GM21360 (cell line): ENCODE measurements around the gene GGCT.
A peak's percentile ranks its signal among the peaks of the same experiment; 100 is the strongest.
"Not testable (repeated sequence)": the region's sequence is repeated elsewhere in the genome, so short reads cannot be mapped to it uniquely, and the experiment has no call there.

ENCODE experiments used
- ATAC-seq: cut with Tn5 transposase; IDR thresholded peaks from one replicate; pipeline ENCODE4 v1.9.1; 2021; ENCODE audit warnings: mild to moderate bottlenecking, moderate library complexity; ENCODE audit not compliant: unreplicated experiment

Gene GGCT, protein sequence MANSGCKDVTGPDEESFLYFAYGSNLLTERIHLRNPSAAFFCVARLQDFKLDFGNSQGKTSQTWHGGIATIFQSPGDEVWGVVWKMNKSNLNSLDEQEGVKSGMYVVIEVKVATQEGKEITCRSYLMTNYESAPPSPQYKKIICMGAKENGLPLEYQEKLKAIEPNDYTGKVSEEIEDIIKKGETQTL

DNA sequence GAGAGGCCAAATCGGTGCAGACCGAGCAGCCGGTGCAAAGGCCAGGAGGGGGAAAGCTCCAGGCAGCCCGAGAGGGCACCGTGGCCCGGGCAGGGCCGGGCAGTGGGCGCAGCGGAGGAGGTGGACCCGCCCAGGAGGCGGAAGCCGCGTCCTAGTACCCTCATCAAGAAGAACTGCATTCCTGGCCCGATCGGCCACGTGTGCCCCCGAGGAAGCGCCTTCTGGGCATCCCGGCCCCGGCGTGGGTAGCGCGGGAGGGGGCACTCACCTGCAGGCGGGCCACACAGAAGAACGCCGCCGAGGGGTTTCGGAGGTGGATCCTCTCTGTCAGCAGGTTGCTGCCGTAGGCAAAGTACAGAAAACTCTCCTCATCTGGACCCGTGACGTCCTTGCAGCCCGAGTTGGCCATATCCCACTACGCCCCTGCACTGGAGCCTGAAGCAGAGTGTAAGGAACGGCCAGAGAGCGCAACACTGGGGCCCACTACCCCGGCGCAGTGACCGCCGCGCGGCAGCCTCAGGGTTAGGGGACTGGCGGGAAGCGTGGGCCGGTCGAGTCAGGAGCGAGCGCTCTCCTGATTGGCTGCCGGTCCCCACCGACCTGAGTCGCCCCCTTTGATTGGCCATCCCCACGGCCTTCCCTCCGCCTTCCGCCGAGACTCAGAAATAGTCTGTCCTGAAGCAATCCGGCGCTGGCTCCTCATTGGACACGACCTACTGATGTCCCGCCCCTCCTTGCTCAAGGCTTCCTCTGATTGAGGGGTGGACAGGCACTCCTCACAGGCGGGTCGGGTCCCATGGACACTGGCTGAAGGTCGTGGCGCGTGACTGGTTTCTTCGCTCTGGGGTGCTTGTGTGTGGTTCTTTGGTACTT lies at the start of gene GGCT:
TSS of gene GGCT (minus strand) at position 529 of the 873 bp plus-strand sequence. CDS start at position 409, 120 bp downstream.
- peak; percentile 97 for ATAC-seq

DNA sequence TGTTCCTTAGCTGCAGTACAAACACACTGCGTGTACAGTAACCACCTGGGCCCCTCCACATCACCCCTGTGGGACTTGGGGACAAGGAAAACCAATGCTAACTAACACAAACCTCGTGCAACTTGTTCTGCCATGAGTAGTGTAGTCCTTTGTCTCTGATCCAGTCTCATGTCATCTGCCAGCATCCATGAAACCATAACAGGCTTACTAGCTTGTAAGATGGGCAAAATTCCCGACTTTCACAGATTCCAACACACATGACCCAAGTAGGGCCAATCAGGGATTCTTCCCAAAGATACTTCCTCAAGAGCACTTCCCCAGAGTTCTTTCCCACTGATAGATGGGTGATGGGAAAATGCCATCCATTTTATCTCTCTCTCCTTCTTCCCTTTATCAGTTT lies 48.9 kb upstream of the GGCT start:
- ATAC-seq = no peak

DNA sequence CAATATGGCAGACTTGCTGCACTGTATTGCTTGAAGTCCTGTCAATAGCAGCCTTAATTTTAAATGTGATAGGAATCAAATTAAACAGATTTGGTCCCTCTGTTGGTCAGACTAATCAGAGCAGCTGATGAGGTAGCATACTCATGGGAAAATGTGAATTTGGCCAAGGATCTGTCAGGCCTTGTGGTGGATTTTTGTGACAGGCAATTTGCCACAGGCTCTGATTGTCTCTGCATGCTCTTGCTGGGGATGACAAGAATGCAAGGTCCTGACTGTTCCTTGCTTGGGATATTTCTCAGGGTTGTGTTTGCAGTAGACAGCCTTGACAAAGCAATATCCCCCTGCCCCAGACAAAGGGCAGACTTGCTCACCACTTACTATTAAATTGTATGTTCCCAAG lies 48.5 kb upstream of the GGCT start:
- no peak for ATAC-seq

DNA sequence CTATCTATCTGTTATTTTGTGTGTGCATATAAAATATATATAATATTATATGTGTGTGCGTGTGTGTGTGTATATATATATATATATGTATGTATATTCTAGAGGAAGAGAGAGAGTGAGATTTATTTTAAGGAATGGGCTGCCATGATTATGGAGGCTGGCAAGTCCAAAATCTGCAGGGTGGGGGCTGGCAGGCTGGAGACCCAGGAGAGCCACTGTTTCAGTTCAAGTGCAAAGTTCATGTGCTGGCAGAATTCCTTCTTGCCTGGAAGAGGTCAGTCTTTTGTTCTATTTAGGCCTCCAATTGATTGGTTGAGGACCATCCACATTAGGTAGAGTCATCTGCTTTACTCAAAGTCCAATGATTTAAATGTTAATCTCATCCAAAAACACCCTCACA lies 47.7 kb upstream of the GGCT start:
- ATAC-seq = no peak

DNA sequence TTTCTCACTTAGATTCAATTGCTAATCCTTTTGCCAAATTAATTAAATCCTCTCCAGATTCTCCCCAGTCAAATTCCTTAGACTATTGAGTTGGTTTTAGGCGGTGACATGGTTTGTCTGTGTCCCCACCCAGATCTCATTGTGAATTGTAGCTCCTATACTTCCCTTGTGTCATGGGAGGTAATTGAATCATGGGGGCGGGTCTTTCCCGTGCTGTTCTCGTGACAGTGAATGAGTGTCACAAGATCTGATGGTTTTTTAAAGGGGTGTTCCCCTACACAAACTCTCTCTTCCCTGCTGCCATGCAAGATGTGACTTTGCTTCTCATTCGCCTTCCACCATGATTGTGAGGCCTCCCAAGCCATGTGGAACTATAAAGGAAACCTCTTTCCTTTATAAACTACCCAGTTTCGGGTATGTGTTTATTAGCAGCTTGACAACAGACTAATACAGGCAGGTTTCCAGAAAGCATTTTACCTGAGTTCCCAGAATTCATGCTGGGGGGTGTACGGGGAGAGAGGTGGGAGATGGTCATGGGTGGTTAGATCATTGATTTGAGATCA lies 45.4 kb upstream of the GGCT start:
- no peak for ATAC-seq

DNA sequence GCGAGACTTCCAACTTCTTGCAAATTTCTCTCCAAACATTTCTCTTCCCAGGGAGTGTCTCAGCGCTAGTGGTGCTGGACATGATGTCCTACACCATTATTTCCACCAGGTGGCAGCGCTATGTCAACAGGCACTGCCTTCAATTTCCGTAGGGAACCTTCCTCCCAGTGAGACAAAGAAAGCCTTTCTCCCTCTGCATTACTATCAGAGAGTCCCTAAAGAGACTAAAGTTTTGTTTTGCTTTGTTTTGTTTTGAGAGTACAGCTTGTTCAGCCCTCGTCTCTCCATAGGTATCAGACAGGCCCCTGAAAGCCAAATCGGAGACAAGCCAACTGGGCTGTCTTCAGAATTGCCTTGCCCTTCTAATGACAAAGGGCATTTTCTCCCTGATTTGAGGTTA lies 44.2 kb upstream of the GGCT start:
- ATAC-seq = peak; percentile 70

DNA sequence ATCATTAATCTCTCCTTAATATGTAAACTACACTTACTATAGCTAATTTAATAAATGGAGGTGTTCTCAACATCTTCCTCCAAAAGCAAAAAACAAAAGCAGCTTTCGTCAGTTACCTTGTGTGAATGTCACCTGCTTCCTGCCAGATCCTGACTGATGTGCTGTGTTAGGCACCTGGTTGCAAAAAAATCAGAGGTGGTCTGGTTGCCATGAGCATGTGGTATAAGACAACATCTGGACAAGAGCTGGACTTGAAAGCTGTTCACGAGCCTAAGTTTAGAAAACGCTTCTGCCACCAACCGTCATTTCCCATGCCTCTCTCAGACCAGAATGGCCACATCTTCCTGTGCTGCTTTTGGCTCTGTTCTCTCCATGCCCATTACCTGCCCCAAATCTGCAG lies 42.0 kb upstream of the GGCT start:
- no peak for ATAC-seq

DNA sequence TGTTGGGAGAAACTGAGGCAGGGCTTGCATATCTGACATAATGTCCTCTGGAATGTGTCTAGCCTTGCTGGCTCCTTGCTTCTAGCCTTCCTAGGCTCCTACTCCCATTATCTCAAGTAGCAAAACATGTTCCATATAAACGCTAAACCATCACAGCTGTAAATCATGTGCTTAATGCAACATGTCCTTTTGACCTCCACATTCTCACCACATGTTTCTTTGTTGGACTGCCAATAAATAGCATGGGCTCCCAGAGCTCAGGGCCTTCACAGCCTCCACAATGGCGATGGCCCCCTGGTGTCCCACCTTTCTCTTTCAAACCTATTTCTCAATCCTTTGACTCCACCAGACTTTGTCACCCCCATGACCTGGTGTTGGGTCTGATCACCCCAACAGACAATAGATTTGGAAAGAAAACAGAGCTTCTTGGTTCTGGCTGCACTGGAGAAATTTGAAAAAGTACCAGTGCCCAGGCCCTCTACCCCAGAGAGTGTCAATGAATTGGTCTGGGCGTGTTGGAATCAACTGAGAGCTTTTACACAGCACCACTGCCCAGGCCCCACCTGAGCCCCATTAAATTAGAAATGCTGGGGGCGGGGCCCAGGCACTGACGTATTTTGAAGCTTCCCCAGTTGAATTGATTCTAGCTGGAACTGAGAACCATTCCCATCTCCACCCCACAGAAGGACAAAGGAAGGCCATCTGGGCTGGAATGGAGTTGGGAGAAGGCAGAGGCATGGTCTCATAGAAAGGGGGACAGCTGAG lies 41.3 kb upstream of the GGCT start:
- ATAC-seq = no peak

DNA sequence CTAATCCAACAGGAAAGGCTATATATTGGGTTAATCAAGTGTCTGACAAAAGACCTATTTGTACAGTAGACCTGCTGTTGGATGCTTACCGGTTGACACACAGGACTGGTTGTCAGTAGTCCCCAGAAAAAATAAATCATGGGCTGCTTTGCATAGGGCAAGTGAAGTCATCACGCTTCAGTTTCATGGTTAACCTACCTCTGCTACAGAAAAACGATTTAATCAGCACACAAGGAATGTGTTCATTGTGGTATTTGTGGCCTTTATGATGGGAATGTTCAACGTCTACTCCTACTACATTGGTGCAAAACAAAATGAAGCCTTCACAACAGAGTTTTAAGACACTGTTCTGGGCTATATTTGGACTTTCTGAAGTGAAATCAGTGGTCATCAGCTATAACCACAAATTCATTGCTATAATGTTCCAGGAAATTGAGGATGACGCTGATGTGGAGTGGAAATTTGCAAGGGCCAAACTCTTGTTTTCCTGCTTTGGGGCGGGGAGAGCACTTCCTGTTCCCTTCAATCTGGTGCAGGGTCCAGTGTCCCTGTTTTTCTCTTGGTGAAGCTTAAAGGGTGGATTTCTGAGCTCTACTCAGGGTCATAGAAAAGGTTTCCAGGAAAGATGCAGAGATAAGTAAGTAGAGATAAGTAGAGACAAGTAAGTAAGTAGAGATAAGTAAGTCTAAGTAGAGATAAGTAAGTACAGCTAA lies 39.3 kb upstream of the GGCT start:
- no peak for ATAC-seq

DNA sequence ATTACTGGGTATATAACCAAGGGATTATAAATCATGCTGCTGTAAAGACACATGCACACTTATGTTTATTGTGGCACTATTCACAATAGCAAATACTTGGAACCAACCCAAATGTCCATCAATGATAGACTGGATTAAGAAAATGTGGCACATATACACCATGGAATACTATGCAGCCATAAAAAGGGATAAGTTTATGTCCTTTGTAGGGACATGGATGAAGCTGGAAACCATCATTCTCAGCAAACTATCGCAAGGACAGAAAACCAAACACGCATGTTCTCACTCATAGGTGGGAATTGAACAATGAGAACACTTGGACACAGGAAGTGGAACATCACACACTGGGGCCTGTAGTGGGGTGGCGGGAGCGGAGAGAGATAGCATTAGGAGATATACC lies 38.5 kb upstream of the GGCT start:
- not testable (repeated sequence) for ATAC-seq

DNA sequence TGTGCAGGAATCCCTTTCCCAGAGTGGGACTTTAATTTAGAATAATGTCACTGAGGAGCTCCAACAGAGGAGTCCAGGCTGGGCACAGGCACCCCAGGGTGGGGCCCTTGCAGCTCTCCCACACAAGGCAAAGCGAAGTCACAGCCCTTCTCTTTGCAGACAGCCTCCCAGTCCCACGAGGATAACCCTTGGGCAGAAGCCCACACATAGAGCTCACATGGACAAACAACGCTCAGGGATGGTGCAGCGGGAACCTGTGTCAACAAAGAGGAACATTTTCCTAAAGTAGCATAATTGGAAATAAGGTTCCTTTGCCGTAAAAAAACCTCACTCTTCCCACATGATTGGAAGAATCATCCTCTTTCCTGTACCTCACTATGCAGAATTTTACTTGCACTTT lies 29.3 kb upstream of the GGCT start:
- no peak for ATAC-seq

DNA sequence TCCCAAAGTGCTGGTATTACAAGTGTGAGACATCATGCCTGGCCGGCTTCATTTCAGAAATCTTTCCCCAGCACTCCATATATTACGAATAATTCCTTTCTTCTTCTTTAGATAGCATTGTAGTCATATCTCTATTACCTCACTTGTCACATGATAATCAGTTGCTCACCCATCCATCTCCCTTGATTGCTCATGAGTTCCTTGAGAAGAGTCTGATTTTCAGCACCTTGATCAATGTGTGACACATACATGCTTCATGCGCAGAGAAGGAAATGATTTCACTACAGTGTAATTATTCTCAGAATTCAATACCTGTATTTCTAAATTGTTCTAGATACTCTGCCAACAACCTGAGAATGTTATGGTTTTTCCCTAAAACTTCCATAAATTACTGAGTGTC lies 26.7 kb upstream of the GGCT start:
- ATAC-seq = no peak

DNA sequence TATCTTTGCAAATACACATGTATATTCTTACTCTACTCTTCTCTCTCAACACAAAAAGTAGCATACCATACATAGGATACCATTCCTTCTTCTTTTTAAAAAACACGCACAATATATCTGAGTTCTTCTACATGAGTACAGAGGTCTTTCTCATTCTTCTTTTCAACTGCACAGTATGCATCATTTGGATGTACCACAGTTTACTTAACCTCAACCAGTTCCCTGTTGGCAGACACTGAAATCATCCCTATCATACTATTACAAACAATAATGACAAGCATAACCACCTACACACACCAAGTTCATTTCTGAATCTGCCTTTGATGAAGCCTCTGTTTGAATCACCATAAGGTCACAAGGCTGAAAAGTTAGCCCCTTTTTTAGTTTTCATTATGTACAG lies 25.7 kb upstream of the GGCT start:
- ATAC-seq = no peak

DNA sequence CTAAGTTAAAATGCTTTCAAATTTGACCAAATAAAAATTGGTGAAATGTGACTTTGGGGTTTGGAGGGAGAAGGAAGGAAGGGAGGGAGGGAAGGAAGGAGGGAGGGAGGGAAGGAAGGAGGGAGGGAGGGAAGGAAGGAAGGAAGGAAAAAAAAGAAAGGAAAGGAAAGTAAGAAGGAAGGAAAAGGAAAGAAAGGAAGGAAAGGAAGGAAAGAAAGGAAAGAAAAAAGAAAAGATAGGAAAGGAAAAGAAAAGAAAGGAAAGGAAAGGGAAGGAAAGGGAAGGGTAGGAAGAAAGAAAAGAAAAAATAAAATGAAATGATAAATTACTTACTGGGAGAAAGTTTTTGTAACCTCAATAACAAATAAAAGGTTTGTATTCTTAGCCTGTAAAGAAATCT lies 24.1 kb upstream of the GGCT start:
- no peak for ATAC-seq

DNA sequence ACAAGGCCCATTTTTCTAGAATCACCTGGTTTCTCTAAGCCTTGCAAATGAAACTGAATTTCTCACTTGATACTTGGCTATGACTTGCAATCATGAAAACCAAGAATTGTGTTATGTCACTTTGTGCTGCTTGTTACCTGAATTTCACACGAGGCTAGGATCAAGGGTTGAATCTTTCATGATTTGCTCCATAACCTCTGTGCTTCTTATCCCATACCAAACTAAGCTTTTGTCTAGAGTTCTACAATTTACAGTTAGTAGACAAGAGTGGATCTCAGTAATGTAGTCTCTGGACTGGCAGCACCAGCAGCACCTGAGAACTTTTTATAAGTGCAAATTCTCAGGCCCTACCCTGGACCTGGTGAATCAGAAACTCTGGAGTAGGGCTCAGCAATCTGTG lies 22.7 kb upstream of the GGCT start:
- ATAC-seq = not testable (repeated sequence)

DNA sequence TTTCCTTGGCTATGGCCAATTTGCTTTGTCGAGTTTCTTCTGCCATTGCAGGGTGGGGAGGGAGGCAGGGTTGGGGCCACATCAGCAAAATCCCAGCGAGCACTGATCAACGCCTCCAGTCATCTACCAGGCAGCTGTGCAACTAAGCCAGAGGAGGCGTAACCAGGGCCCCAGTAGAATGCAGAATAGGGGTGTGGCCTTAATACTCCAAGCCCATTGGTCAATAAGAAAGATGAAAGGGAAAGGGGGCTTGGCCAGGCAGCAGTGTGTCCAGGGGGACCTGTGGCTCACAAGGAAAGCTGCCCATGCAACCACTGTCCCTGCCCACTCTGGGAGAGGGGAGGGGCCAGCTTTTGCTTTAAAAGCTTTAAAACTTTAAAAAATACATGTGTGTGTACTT lies 21.5 kb upstream of the GGCT start:
- no peak for ATAC-seq

DNA sequence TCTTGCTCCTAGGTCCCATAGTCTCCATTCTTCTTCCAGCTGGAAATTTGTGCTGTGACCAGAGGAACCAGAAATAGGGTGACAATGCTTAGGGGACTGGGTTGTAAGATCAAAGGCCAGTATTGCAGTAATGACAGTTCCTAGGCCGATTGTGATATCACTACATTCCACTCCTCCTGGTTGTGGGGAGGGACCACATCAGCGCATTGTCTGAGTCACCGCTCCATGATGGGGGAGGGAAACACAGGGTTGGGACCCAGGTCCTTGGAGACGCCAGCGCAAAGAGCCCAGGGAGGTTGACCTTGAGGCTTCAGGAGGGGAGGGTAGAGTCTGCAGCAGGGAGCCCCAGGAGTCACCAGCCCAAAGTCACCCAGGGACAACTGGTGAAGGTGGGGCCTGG lies 20.8 kb upstream of the GGCT start:
- ATAC-seq = no peak

DNA sequence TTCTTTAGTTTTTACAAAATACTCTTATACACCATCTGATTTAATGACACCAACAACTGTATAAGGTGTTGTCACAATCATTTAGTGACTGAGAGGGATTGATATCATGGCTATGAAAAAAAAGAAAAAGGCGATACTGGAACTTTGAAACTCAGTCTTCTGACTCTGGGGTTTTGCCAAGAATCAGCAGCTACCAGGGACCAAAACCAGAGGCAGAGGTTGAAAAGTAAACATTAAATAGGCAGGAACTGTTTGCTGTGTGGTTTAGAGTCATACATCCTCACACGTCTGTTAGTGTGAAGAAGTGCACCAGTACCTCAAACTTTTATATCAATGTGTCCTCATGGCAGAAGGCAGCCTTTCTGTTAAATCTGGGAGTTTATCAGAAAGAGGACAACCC lies 19.9 kb upstream of the GGCT start:
- no peak for ATAC-seq

DNA sequence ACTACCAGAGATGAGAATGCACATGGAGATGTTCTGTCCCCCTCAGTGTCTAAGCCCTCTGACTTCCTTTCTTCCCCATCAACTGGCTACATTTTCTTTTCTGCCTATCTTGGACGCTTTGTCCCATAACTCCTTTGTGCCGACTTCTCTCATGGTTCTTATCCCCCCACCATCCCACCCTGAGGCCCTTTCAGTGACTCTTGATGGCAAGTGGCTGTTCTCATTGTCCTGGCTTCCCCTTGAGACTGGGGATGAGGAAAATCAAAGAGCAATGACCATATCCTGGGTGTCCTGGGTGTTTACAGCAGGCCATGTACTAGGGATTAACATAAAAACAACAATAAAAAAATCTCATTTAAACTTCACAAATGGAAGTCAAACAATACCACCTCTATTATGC lies 18.8 kb upstream of the GGCT start:
- no peak for ATAC-seq

DNA sequence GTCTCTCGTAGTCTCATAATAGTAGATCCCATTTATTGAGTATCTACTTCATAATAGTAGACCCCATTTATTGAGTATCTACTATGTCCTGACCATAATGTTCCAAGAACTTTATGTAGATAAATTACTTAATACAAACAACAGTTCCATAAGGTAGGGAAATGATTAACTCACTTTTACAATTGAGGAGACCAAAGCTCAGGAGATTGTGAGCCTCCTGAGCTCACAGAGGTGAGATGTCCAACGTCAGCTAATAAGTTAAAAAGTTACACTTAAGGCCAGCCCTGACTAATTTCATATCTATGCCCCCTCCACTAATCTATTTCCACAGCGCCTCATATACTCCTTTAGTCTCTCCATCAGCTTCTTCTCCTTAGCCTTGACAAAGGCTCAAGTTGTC lies 17.5 kb upstream of the GGCT start:
- no peak for ATAC-seq

DNA sequence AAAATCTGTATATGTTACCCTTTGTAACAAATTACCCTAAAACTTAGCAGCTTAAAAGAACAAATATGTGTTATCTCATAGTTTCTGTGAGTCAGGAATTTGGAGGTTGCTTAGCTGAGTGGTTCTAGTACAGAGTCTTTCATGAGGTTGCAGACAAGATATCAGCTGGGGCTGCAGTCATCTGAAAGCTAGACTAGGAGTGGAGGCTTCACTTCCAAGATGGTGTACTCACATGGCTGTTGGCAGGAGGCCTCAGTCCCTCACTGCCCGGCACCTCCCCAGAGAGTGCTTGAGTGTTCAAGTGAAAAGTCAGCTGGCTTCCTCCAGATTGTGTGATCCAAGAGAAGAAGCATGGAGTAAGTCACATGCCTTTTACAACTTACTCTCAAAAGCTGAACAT lies 16.9 kb upstream of the GGCT start:
- no peak for ATAC-seq
